ENCODE results near the gene CEP135.

- TF ChIP-seq EP300 (IDR thresholded peaks at IDR 0.05) = no peak
- no peak for TF ChIP-seq CTCF (IDR thresholded peaks at IDR 0.05)
These were observed 15.3 kb downstream of the CEP135 start for GRCh38 chr4:55964046-55964445.
